Mesenchymal stem cell (in vitro differentiated cells and primary cell): ENCODE measurements around the gene SEMA6C. TPM values are rescaled to one million over a fixed set of nuclear protein-coding genes. Genes with fewer than 3 reads are reported as not detected.
A peak's percentile ranks its signal among the peaks of the same experiment; 100 is the strongest.
"Not testable (repeated sequence)": the region's sequence is repeated elsewhere in the genome, so short reads cannot be mapped to it uniquely, and the experiment has no call there.

Source experiments
- DNase-seq: peaks from one replicate; pipeline ENCODE4 v3.0.0-alpha.2; 2013
- H2AFZ ChIP-seq: one replicate; pipeline ENCODE4 v1.6.1; 2013; ENCODE audit warnings: low read depth, mild to moderate bottlenecking, control low read depth, inconsistent platforms, low read length, moderate library complexity
- H2AK5ac ChIP-seq: 2 replicates; pipeline ENCODE4 v1.6.1; 2013; ENCODE audit warnings: low read length, moderate library complexity, mild to moderate bottlenecking, inconsistent platforms; ENCODE audit not compliant: severe bottlenecking
- H2BK120ac ChIP-seq: one replicate; pipeline ENCODE4 v1.6.1; 2013; ENCODE audit warnings: low read depth, mild to moderate bottlenecking, inconsistent platforms, low read length, moderate library complexity
- H2BK12ac ChIP-seq, 2 experiments: one replicate each; pipeline ENCODE4 v1.6.1; 2013; ENCODE audit warnings: inconsistent platforms in 2 of 2, low read length in 2 of 2, mild to moderate bottlenecking in 2 of 2, moderate library complexity in 2 of 2, control low read depth in 1 of 2
- H2BK15ac ChIP-seq: one replicate; pipeline ENCODE4 v1.6.1; 2013; ENCODE audit warnings: mild to moderate bottlenecking, low read depth, inconsistent platforms; ENCODE audit not compliant: poor library complexity, severe bottlenecking
- H2BK5ac ChIP-seq: 2 replicates; pipeline ENCODE4 v1.6.1; 2013; ENCODE audit warnings: low read depth, mild to moderate bottlenecking, low read length, control low read depth, inconsistent platforms; ENCODE audit not compliant: poor library complexity, severe bottlenecking
- H3K14ac ChIP-seq, 2 experiments: one replicate each; pipeline ENCODE4 v1.6.1; 2013; ENCODE audit warnings: inconsistent platforms in 2 of 2, low read length in 2 of 2, control low read depth in 1 of 2, mild to moderate bottlenecking in 1 of 2, moderate library complexity in 1 of 2
- H3K18ac ChIP-seq, 2 experiments: one replicate each; pipeline ENCODE4 v1.6.1; 2013; ENCODE audit warnings: inconsistent platforms in 2 of 2, low read length in 2 of 2, control low read depth in 1 of 2, low read depth in 1 of 2, mild to moderate bottlenecking in 1 of 2
- H3K23ac ChIP-seq, 2 experiments: one replicate each; pipeline ENCODE4 v1.6.1; 2013; ENCODE audit warnings: inconsistent platforms in 2 of 2, low read length in 2 of 2, mild to moderate bottlenecking in 2 of 2, moderate library complexity in 2 of 2, control low read depth in 1 of 2
- H3K27ac ChIP-seq: 2 replicates; pipeline ENCODE4 v1.5.1; 2013; ENCODE audit warnings: mild to moderate bottlenecking, moderate library complexity, low read length, control low read depth, inconsistent platforms; ENCODE audit not compliant: poor library complexity, severe bottlenecking
- H3K27me3 ChIP-seq, 2 experiments: 2 replicates each; pipeline versions ENCODE4 v1.6.1 to v1.7.0; 2013; ENCODE audit warnings: low read length in 2 of 2, mild to moderate bottlenecking in 2 of 2, moderate library complexity in 2 of 2, control low read depth in 1 of 2, inconsistent platforms in 1 of 2; ENCODE audit not compliant: control insufficient read depth in 1 of 2, insufficient read depth in 1 of 2
- H3K36me3 ChIP-seq, 2 experiments: 2 replicates each; pipeline versions ENCODE4 v1.6.1 to v1.7.0; 2013; ENCODE audit warnings: low read length in 2 of 2, control low read depth in 1 of 2, inconsistent platforms in 1 of 2, low read depth in 1 of 2, mild to moderate bottlenecking in 1 of 2; ENCODE audit not compliant: insufficient read depth in 2 of 2, control insufficient read depth in 1 of 2
- H3K4ac ChIP-seq, 2 experiments: one replicate each; pipeline ENCODE4 v1.6.1; 2013; ENCODE audit warnings: inconsistent platforms in 2 of 2, low read length in 2 of 2, mild to moderate bottlenecking in 2 of 2, moderate library complexity in 2 of 2, control low read depth in 1 of 2, low read depth in 1 of 2
- H3K4me1 ChIP-seq: 2 replicates; pipeline ENCODE4 v1.6.1; 2013; ENCODE audit warnings: low read depth, low read length, control low read depth; ENCODE audit not compliant: control insufficient read depth, insufficient read depth
- H3K4me2 ChIP-seq: 2 replicates; pipeline ENCODE4 v1.6.1; 2013; ENCODE audit warnings: low read length, mild to moderate bottlenecking, inconsistent platforms; ENCODE audit not compliant: poor library complexity, severe bottlenecking
- H3K4me3 ChIP-seq, 2 experiments: 2 replicates each; pipeline versions ENCODE4 v1.5.1 to v1.7.0; 2013; ENCODE audit warnings: low read length in 2 of 2, mild to moderate bottlenecking in 2 of 2, control low read depth in 1 of 2, low read depth in 1 of 2; ENCODE audit not compliant: insufficient read depth in 1 of 2
- H3K79me1 ChIP-seq: replicated peaks from 2 replicates; pipeline ENCODE4 v1.6.1; 2013; ENCODE audit warnings: mild to moderate bottlenecking, control low read depth, low read length, inconsistent platforms; ENCODE audit not compliant: poor library complexity, severe bottlenecking
- H3K9ac ChIP-seq: 2 replicates; pipeline ENCODE4 v1.7.0; 2013; ENCODE audit warnings: mild to moderate bottlenecking, low read length, moderate library complexity
- H3K9me3 ChIP-seq: 2 replicates; pipeline ENCODE4 v1.7.0; 2013; ENCODE audit warnings: mild to moderate bottlenecking, low read length; ENCODE audit not compliant: control insufficient read depth
- H4K8ac ChIP-seq: one replicate; pipeline ENCODE4 v1.6.1; 2013; ENCODE audit warnings: inconsistent platforms, mild to moderate bottlenecking, low read length, moderate library complexity
- H4K91ac ChIP-seq: one replicate; pipeline ENCODE4 v1.6.1; 2013; ENCODE audit warnings: mild to moderate bottlenecking, low read length, inconsistent platforms
- WGBS: methylation state at CpG from one replicate; pipeline ENCODE4 v1.1.7; 2013; ENCODE audit warnings: mixed read lengths; 5-methylcytosine and 5-hydroxymethylcytosine counted together
- polyA plus RNA-seq, 2 experiments: library from polyadenylated mRNA; stranded (reverse); fragments of 200-250 nt; gene quantifications; one replicate each; pipeline ENCODE4 v1.2.3, GENCODE V29; 2013

Gene SEMA6C, protein sequence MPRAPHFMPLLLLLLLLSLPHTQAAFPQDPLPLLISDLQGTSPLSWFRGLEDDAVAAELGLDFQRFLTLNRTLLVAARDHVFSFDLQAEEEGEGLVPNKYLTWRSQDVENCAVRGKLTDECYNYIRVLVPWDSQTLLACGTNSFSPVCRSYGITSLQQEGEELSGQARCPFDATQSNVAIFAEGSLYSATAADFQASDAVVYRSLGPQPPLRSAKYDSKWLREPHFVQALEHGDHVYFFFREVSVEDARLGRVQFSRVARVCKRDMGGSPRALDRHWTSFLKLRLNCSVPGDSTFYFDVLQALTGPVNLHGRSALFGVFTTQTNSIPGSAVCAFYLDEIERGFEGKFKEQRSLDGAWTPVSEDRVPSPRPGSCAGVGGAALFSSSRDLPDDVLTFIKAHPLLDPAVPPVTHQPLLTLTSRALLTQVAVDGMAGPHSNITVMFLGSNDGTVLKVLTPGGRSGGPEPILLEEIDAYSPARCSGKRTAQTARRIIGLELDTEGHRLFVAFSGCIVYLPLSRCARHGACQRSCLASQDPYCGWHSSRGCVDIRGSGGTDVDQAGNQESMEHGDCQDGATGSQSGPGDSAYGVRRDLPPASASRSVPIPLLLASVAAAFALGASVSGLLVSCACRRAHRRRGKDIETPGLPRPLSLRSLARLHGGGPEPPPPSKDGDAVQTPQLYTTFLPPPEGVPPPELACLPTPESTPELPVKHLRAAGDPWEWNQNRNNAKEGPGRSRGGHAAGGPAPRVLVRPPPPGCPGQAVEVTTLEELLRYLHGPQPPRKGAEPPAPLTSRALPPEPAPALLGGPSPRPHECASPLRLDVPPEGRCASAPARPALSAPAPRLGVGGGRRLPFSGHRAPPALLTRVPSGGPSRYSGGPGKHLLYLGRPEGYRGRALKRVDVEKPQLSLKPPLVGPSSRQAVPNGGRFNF
- polyA plus RNA-seq (2013, experiment 1 of 2) = 1.1 TPM
- polyA plus RNA-seq (2013, experiment 2 of 2) = 1.2 TPM

DNA sequence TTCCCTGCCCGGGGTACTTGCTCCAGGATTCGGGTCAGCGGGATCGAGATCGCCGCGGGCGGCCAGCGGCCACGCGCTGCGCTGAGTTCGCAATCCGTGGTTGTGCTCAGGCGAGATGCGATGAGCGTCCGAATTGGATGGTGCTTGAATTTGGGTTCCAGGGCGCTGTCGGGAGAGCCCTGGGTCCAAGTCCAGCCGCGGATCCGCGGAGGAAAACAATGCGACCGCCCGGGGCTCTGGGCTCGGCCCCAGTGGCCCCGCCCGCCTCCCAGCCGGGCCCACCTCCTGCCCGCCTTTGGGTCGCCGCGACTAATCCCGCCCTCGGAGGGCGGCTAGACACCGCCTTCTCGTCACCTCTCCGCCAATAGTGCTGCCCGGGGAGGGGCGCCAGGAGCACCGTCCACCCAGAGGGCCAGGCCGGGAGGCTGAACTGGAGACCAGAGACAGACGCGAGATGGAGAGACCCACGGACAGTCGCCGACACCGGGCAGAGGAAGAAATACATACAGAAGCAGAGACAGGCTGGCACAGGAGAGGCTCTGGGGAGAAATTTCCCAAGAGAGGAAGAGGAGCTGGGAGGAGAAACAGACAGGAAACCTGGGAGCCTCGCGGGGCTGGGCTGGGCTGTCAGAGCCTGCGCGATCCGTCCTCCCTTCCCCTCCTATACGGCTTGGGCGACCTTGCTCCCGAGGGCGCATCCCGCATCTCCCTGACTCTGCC, at the start of gene SEMA6C:
Gene SEMA6C, minus strand, starts transcription at position 220 of the 720 bp plus-strand sequence. CDS start 4,010 bp downstream, outside the sequence.
- peak within 1 kb of the TSS; percentile 81 to 82 for H3K4me3 ChIP-seq
- peak within 1 kb of the TSS; percentile 76 for H2BK15ac ChIP-seq
- H2BK5ac ChIP-seq = no peak within 1 kb of the TSS
- H3K4me1 ChIP-seq = peaks cover 22% of the 10 kb centered on the region
- peak within 1 kb of the TSS; percentile 28 to 41 for H3K18ac ChIP-seq
- peak within 1 kb of the TSS in 1 of 2 experiments; percentile 94 for H3K23ac ChIP-seq
- H4K91ac ChIP-seq = no peak within 1 kb of the TSS
- peak within 1 kb of the TSS; percentile 81 for H3K4me2 ChIP-seq
- peaks cover 3% of the 10 kb centered on the region for H3K79me1 ChIP-seq
- H3K14ac ChIP-seq = peak within 1 kb of the TSS in 1 of 2 experiments; percentile 72
- peak within 1 kb of the TSS; percentile 14 for H3K27ac ChIP-seq
- H3K4ac ChIP-seq = no peak within 1 kb of the TSS
- no peak within 1 kb of the TSS for H2AK5ac ChIP-seq
- peak within 1 kb of the TSS; percentile 73 for H4K8ac ChIP-seq
- H2BK120ac ChIP-seq = no peak within 1 kb of the TSS
- H2AFZ ChIP-seq = peak within 1 kb of the TSS; percentile 94
- peak within 1 kb of the TSS; percentile 83 for H3K9ac ChIP-seq
- peaks cover 0 to 9% of the 10 kb centered on the region in 2 experiments for H3K36me3 ChIP-seq
- DNase-seq = peak; percentile 92
- H2BK12ac ChIP-seq = no peak within 1 kb of the TSS
- WGBS = under 1% methylated on average over 50 of the region's 61 CpGs
- peaks cover 8 to 21% of the 10 kb centered on the region in 2 experiments for H3K27me3 ChIP-seq
- H3K9me3 ChIP-seq = no peaks in the 10 kb centered on the region

DNA sequence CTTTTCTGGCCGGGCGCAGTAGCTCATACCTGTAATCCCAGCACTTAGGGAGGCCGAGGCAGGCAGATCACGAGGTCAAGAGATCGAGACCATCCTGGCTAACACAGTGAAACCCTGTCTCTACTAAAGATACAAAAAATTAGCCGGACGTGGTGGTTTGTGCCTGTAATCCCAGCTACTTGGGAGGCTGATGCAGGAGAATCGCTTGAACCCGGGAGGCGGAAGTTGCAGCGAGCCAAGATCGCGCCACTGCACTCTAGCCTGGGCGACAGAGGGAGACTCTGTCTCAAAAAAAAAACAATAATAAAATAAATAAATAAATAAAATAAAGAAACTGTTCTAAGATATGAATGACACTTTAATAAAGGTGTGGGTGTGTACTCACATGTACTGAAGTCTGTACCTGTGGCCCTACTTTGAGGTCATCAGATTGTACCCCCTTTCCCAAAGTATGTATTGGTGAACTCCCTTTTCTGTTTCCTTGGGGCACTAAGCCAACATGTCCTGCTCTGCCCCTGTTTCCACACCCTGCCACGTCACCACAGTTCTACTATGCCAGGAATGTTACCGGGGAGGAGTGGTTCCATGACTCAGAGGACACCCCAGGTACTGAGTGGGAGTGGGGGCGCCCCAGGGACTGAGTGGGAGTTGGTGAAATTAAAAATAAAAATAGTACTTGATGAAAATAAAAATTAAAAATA, 48.6 kb upstream of the SEMA6C start:
- 80% methylated on average over 9 of the region's 17 CpGs for WGBS
- not testable (repeated sequence) for H2AFZ ChIP-seq, H2AK5ac ChIP-seq, H4K8ac ChIP-seq, H3K79me1 ChIP-seq, H3K4me2 ChIP-seq, H3K23ac ChIP-seq, H3K9me3 ChIP-seq, H3K27me3 ChIP-seq, H2BK5ac ChIP-seq, H4K91ac ChIP-seq, H2BK120ac ChIP-seq, H3K4ac ChIP-seq, H2BK12ac ChIP-seq, H3K18ac ChIP-seq, H3K4me1 ChIP-seq, H3K36me3 ChIP-seq
- Histone ChIP-seq H2BK15ac (peak overlapping the region; percentile 82), H3K4me3 (peak overlapping the region in 1 of 2 experiments; percentile 53), H3K14ac (peak overlapping the region in 1 of 2 experiments; percentile 6), H3K27ac (peak overlapping the region; percentile 76), H3K9ac (peak overlapping the region; percentile 86)
- peak; percentile 56 for DNase-seq

- Histone ChIP-seq H3K36me3 (no peaks in the 10 kb centered on the region), H2BK15ac (no peak overlapping the region), H3K4me2 (no peak overlapping the region), H2BK120ac (no peak overlapping the region), H2BK5ac (no peak overlapping the region), H3K4me3 (no peak overlapping the region), H3K9ac (no peak overlapping the region), H2AK5ac (no peak overlapping the region), H3K4me1 (peaks cover 5% of the 10 kb centered on the region), H4K91ac (no peak overlapping the region), H3K79me1 (peaks cover 7% of the 10 kb centered on the region), H3K14ac (no peak overlapping the region), H3K27me3 (no peaks in the 10 kb centered on the region), H3K9me3 (no peaks in the 10 kb centered on the region), H4K8ac (no peak overlapping the region), H3K27ac (no peak overlapping the region), H3K23ac (no peak overlapping the region), H2BK12ac (no peak overlapping the region), H2AFZ (no peak overlapping the region), H3K18ac (no peak overlapping the region), H3K4ac (no peak overlapping the region)
- DNase-seq = no peak
- WGBS = no CpG with 5 or more reads among the region's 1 CpG
Measured at GRCh38 chr1:151193856-151194255, 47.4 kb upstream of the SEMA6C start.
